Trophoblast cell (in vitro differentiated cells and primary cell): ENCODE results near the gene ABCA3.
"Not testable (repeated sequence)": the region's sequence is repeated elsewhere in the genome, so short reads cannot be mapped to it uniquely, and the experiment has no call there.

Experiments
- DNase-seq, 2 donors: peaks; one replicate each; pipeline ENCODE4 v3.0.0-alpha.2; 2016
- H2AFZ ChIP-seq: 2 replicates; pipeline ENCODE4 v1.6.1; 2013; ENCODE audit warnings: low read length, moderate library complexity, mild to moderate bottlenecking; ENCODE audit not compliant: insufficient read depth, poor library complexity
- H2AK5ac ChIP-seq: 2 replicates; pipeline ENCODE4 v1.6.1; 2013; ENCODE audit warnings: mild to moderate bottlenecking, low read length
- H2BK120ac ChIP-seq: 2 replicates; pipeline ENCODE4 v1.6.1; 2013; ENCODE audit warnings: low read length, mild to moderate bottlenecking, moderate library complexity; ENCODE audit not compliant: insufficient read depth, poor library complexity
- H2BK12ac ChIP-seq: 2 replicates; pipeline ENCODE4 v1.6.1; 2013; ENCODE audit warnings: mild to moderate bottlenecking, low read length, moderate library complexity
- H2BK5ac ChIP-seq: 2 replicates; pipeline ENCODE4 v1.6.1; 2013; ENCODE audit warnings: low read length, low read depth, moderate library complexity, mild to moderate bottlenecking; ENCODE audit not compliant: poor library complexity
- H3K14ac ChIP-seq: 2 replicates; pipeline ENCODE4 v1.6.1; 2013; ENCODE audit warnings: mild to moderate bottlenecking, low read length
- H3K18ac ChIP-seq: 2 replicates; pipeline ENCODE4 v1.6.1; 2013; ENCODE audit warnings: mild to moderate bottlenecking, low read length
- H3K23ac ChIP-seq: 2 replicates; pipeline ENCODE4 v1.6.1; 2013; ENCODE audit warnings: low read length
- H3K27ac ChIP-seq: 2 replicates; pipeline ENCODE4 v1.5.1; 2013; ENCODE audit warnings: low read depth, mild to moderate bottlenecking, inconsistent platforms, low read length, moderate library complexity
- H3K27me3 ChIP-seq: 2 replicates; pipeline ENCODE4 v1.6.1; 2013; ENCODE audit warnings: inconsistent platforms, mild to moderate bottlenecking, low read length, moderate library complexity; ENCODE audit not compliant: insufficient read depth
- H3K36me3 ChIP-seq, 2 experiments: 1 replicate in 1 of 2; 2 replicates in 1 of 2; pipeline ENCODE4 v1.6.1; 2013; ENCODE audit warnings: low read length in 2 of 2, mild to moderate bottlenecking in 2 of 2, moderate library complexity in 1 of 2; ENCODE audit not compliant: insufficient read depth in 2 of 2, control insufficient read depth in 1 of 2
- H3K4ac ChIP-seq: 2 replicates; pipeline ENCODE4 v1.6.1; 2013; ENCODE audit warnings: low read depth, mild to moderate bottlenecking, low read length, moderate library complexity
- H3K4me1 ChIP-seq, 2 experiments: 1 replicate in 1 of 2; 2 replicates in 1 of 2; pipeline ENCODE4 v1.6.1; 2013; ENCODE audit warnings: low read length in 2 of 2, mild to moderate bottlenecking in 2 of 2, moderate library complexity in 1 of 2; ENCODE audit not compliant: insufficient read depth in 2 of 2, control insufficient read depth in 1 of 2
- H3K4me2 ChIP-seq: 2 replicates; pipeline ENCODE4 v1.6.1; 2013; ENCODE audit warnings: inconsistent platforms, mild to moderate bottlenecking, low read length, moderate library complexity
- H3K4me3 ChIP-seq: 2 replicates; pipeline ENCODE4 v1.5.1; 2013; ENCODE audit warnings: mild to moderate bottlenecking, low read depth, low read length, inconsistent platforms
- H3K79me1 ChIP-seq: one replicate; pipeline ENCODE4 v1.6.1; 2013; ENCODE audit warnings: low read length
- H3K79me2 ChIP-seq: 2 replicates; pipeline ENCODE4 v1.6.1; 2013; ENCODE audit warnings: low read length, mild to moderate bottlenecking; ENCODE audit not compliant: control insufficient read depth, insufficient read depth, poor library complexity
- H3K9ac ChIP-seq: 2 replicates; pipeline ENCODE4 v1.6.1; 2013; ENCODE audit warnings: mild to moderate bottlenecking, low read length
- H3K9me3 ChIP-seq: 2 replicates; pipeline ENCODE4 v1.6.1; 2013; ENCODE audit warnings: low read depth, mild to moderate bottlenecking, control low read depth, inconsistent platforms, low read length; ENCODE audit not compliant: insufficient read depth
- H4K12ac ChIP-seq: 2 replicates; pipeline ENCODE4 v1.6.1; 2013; ENCODE audit warnings: low read depth, mild to moderate bottlenecking, low read length, moderate library complexity
- H4K8ac ChIP-seq: 2 replicates; pipeline ENCODE4 v1.6.1; 2013; ENCODE audit warnings: low read depth, mild to moderate bottlenecking, low read length, moderate library complexity
- H4K91ac ChIP-seq: one replicate; pipeline ENCODE4 v1.6.1; 2013; ENCODE audit warnings: low read depth, mild to moderate bottlenecking, low read length, moderate library complexity
- WGBS: extraction: QIAGEN DNeasy Blood & Tissue Kit; methylation state at CpG from one replicate; pipeline ENCODE4 v1.1.7; 2013; ENCODE audit warnings: missing lambda C conversion rate; ENCODE audit not compliant: insufficient read length, insufficient coverage; ENCODE audit errors: extremely low coverage; 5-methylcytosine and 5-hydroxymethylcytosine counted together

ABCA3 gene

DNA sequence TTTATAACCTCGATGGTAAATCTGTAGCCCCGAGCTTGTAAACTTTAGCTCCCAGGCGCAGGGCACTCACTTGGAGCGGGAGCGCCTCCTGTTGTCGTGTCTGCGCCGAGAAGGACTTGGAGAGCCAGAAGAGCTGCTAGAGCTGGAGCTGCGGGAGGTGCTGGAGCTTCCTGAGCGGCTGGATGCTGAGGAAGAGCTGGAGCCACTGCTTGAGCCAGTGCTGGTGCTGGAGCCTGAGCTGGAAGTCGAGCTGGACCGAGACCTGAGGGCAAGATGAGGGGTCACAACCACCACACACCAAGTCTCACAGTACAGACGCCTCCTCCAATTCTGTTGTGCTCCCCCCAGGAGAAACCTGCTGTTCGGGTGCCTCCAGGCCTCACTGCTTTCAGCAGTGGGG, 77.5 kb downstream of the ABCA3 start:
- H4K8ac ChIP-seq, DNase-seq, H2BK5ac ChIP-seq, H2AFZ ChIP-seq, H3K18ac ChIP-seq, H3K9ac ChIP-seq, H3K23ac ChIP-seq, H3K4me1 ChIP-seq, H4K91ac ChIP-seq, H3K14ac ChIP-seq, H2AK5ac ChIP-seq, H3K9me3 ChIP-seq, H2BK120ac ChIP-seq, H3K27me3 ChIP-seq, H2BK12ac ChIP-seq, H3K27ac ChIP-seq, H3K4me3 ChIP-seq, H3K79me1 ChIP-seq, H4K12ac ChIP-seq, H3K4me2 ChIP-seq: not testable (repeated sequence)
- peak overlapping the region; percentile 93 for H3K4ac ChIP-seq
- no CpG with 5 or more reads among the region's 14 CpGs for WGBS
- H3K36me3 ChIP-seq, result peaks cover 44 to 49% of the 10 kb centered on the region in 2 experiments
- peaks cover 25% of the 10 kb centered on the region for H3K79me2 ChIP-seq

DNA sequence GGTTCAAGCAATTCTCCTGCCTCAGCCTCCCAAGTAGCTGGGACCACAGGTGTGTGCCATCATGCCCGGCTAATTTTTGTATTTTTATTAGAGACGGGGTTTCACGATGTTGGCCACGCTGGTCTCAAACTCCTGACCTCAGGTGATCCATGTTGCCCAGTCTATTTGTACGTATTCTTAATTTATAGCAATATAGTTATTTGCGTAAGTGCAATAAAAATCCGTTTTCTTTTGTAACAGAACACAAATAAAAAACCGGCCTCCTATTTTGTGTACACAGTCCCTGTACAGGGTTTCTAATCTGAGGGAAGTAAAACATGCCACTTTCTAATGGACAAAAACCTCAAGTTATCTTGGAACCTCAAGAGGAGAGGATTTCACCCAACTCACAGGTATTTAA, 80.3 kb downstream of the ABCA3 start:
- Histone ChIP-seq H2BK12ac (no peak overlapping the region), H4K8ac (no peak overlapping the region), H3K9me3 (no peaks in the 10 kb centered on the region), H3K9ac (no peak overlapping the region), H3K4ac (no peak overlapping the region), H4K12ac (no peak overlapping the region), H3K79me1 (no peaks in the 10 kb centered on the region), H3K4me1 (no peaks in the 10 kb centered on the region), H2BK120ac (no peak overlapping the region), H3K14ac (no peak overlapping the region), H3K18ac (no peak overlapping the region), H3K27ac (no peak overlapping the region), H2AK5ac (no peak overlapping the region), H2BK5ac (no peak overlapping the region), H3K4me3 (no peak overlapping the region), H3K36me3 (peaks cover 66 to 72% of the 10 kb centered on the region in 2 experiments), H3K23ac (no peak overlapping the region), H3K4me2 (no peak overlapping the region), H2AFZ (no peak overlapping the region), H4K91ac (no peak overlapping the region), H3K79me2 (peaks cover 8% of the 10 kb centered on the region), H3K27me3 (no peaks in the 10 kb centered on the region)
- WGBS, result no CpG with 5 or more reads among the region's 8 CpGs
- DNase-seq, result no peak

DNA sequence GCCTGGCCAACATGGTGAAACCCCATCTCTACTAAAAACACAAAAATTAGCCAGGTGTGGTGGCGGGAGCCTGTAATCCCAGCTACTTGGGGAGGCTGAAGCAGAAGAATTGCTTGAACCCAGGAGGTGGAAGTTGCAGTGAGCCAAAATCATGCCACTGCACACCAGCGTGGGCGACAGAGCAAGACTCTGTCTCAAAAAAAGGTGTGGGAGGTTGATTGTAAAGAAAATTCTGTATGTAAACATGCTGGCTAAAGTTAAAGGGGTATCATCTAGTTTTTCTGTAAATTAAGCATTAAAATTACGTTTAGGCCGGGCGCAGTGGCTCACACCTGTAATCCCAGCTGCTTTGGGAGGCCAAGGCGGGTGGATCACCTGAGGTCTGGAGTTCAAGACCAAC, 82.0 kb downstream of the ABCA3 start:
- H2BK12ac ChIP-seq, DNase-seq, H3K4me2 ChIP-seq, H3K18ac ChIP-seq, H4K91ac ChIP-seq, H2BK5ac ChIP-seq, H3K79me2 ChIP-seq, H3K9me3 ChIP-seq, H3K4me3 ChIP-seq, H3K4ac ChIP-seq, H4K12ac ChIP-seq, H3K14ac ChIP-seq, H2AK5ac ChIP-seq, H3K9ac ChIP-seq, H3K27me3 ChIP-seq, H3K27ac ChIP-seq, H2BK120ac ChIP-seq, H3K79me1 ChIP-seq, H3K4me1 ChIP-seq, H3K23ac ChIP-seq, H4K8ac ChIP-seq, H2AFZ ChIP-seq: not testable (repeated sequence)
- H3K36me3 ChIP-seq, result peaks cover 73 to 80% of the 10 kb centered on the region in 2 experiments
- no CpG with 5 or more reads among the region's 7 CpGs for WGBS

DNA sequence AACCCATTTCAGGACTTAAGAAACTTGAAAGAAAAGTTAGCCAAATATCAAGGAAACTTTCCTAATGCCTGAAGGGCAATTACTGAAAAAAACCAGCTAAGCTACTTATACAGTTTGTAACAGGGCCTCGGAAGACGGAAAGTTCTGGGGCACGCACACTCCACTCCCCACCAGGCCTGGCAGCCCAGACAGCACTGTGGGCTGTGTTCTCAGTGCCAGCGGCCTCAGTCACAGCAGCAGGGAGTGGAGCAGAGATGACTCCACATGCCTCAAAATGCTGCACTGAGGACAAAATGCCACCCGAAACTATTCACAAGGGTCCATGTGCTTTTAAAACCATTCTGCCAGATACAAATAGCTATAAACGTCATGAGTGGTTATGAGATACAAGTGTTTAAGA, 82.8 kb downstream of the ABCA3 start:
- H2AFZ ChIP-seq, result no peak overlapping the region
- H3K18ac ChIP-seq, result no peak overlapping the region
- H3K9ac ChIP-seq, result no peak overlapping the region
- H3K27ac ChIP-seq, result no peak overlapping the region
- no CpG with 5 or more reads among the region's 6 CpGs for WGBS
- peaks cover 73 to 79% of the 10 kb centered on the region in 2 experiments for H3K36me3 ChIP-seq
- no peak overlapping the region for H2BK12ac ChIP-seq
- peak overlapping the region; percentile 36 for H4K12ac ChIP-seq
- H3K23ac ChIP-seq, result no peak overlapping the region
- H3K79me2 ChIP-seq, result no peaks in the 10 kb centered on the region
- no peak overlapping the region for H3K14ac ChIP-seq
- H3K4me3 ChIP-seq, result no peak overlapping the region
- no peaks in the 10 kb centered on the region for H3K79me1 ChIP-seq
- H4K8ac ChIP-seq, result no peak overlapping the region
- H2BK120ac ChIP-seq, result no peak overlapping the region
- H2BK5ac ChIP-seq, result no peak overlapping the region
- no peak overlapping the region for H2AK5ac ChIP-seq
- no peaks in the 10 kb centered on the region for H3K27me3 ChIP-seq
- H4K91ac ChIP-seq, result no peak overlapping the region
- H3K4me2 ChIP-seq, result no peak overlapping the region
- peaks cover 1% of the 10 kb centered on the region for H3K9me3 ChIP-seq
- DNase-seq, result no peak
- H3K4ac ChIP-seq, result no peak overlapping the region
- H3K4me1 ChIP-seq, result no peaks in the 10 kb centered on the region
